ENCODE results near the gene ZSWIM4.

The ZSWIM4 gene

DNA sequence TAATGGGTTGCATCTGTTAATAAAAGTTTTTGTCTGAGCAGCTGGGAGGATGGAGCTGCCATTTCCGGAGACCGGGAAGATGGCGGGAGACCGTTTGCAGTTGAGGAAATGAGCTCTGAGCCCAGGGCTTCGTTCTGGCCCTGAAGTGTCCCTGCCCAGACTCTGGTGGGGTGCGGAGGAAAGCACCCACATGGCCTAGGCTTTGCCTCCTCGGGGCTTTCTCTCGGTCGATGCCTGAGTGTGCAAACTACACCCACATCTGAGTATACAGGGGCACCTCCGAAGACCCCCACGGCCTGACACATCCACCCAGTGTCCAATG lies 66.1 kb downstream of the ZSWIM4 start:
- peak; percentile 65 for DNase-seq (ENCODE audit: low read depth)
- peak overlapping the region; percentile 94 for H3K4me3 ChIP-seq (ENCODE audit: low read depth, low read length)
- TF ChIP-seq, protein P1, sequence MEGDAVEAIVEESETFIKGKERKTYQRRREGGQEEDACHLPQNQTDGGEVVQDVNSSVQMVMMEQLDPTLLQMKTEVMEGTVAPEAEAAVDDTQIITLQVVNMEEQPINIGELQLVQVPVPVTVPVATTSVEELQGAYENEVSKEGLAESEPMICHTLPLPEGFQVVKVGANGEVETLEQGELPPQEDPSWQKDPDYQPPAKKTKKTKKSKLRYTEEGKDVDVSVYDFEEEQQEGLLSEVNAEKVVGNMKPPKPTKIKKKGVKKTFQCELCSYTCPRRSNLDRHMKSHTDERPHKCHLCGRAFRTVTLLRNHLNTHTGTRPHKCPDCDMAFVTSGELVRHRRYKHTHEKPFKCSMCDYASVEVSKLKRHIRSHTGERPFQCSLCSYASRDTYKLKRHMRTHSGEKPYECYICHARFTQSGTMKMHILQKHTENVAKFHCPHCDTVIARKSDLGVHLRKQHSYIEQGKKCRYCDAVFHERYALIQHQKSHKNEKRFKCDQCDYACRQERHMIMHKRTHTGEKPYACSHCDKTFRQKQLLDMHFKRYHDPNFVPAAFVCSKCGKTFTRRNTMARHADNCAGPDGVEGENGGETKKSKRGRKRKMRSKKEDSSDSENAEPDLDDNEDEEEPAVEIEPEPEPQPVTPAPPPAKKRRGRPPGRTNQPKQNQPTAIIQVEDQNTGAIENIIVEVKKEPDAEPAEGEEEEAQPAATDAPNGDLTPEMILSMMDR (IDR thresholded peaks at IDR 0.05; ENCODE audit: insufficient read depth, low read depth, low read length, missing control alignments) = no peak

DNA sequence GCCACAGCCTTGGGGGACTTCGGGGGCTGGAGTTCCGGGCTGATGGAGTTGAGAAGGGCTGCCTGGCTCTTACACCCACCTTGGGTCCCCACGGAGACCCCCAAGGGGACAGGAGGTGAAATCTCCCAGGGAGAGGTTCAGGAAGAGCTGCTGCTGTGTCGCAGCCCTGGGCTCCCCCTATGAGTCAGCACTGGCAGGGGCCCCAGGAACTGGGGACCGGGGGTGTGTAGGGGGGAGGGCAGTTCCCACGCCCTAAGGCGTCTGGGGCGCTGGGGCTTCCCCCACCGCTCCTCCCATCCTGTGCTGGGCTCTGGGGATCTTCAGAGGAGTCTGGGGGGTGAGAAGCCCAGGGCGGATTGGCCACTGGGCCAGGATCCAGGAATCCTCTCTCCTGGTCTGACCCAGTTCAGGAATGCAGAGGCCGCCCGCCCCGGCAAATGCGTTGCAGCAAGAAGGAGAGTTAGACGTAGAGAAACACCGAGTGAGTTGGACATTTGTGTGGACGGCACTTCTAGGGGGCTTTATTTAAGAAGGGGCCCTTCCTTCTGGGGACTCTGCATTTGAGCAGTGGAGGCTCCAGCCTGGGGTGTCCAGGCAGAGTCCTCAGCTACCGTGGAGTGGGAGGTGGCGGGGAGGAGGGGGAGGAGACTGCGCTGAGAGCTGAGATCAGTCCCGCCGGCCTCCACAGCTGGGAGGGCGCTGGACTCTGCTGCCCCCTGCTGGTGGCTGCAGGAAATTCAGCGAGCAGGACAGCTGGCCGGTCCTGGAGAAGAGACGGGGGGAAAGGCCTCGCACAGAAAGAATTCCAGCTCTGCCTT lies 66.7 kb downstream of the ZSWIM4 start:
- DNase-seq (ENCODE audit: low read depth) = peak; percentile 91
- peak overlapping the region; percentile 94 for H3K4me3 ChIP-seq (ENCODE audit: low read depth, low read length)
- TF ChIP-seq, protein P1 (IDR thresholded peaks at IDR 0.05; ENCODE audit: insufficient read depth, low read depth, low read length, missing control alignments) = peak; percentile 96

DNA sequence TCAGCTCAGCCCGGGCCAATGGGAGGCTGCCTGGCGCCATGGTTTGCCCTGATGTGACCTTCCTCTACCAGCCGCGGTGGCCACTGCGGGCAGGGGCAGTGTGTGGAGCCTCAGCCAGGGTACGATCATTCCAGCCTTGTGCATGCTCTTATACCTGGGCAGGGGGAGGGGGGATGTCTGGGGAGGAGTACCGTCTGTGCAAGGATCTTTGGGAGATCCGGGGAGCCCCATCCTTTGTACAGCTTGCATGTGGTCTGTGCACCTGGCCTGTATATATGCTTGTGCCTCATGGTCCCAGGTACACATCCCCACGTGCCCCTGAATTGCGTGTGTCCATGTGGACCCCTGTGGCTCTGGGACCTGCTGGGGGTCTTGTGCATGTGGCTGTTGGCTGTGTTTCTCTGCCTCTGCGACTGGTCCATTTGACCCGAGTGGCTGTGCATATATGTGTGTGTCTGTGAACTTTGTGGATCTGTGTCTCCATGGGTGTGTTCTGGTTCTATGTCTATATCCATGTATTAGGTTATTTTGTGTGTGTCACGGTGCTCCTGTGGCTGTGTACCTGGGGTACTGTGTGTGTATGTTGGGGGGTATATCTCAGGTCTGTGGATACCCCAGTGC lies 68.9 kb downstream of the ZSWIM4 start:
- no peak overlapping the region for H3K4me3 ChIP-seq (ENCODE audit: low read depth, low read length)
- TF ChIP-seq, protein P1 (IDR thresholded peaks at IDR 0.05; ENCODE audit: insufficient read depth, low read depth, low read length, missing control alignments) = no peak
- no peak for DNase-seq (ENCODE audit: low read depth)

GRCh38 chr19:13864667-13865570 lies 69.7 kb downstream of the ZSWIM4 start:
- TF ChIP-seq, protein P1 (IDR thresholded peaks at IDR 0.05; ENCODE audit: insufficient read depth, low read depth, low read length, missing control alignments) = no peak
- no peak for DNase-seq (ENCODE audit: low read depth)
- H3K4me3 ChIP-seq (ENCODE audit: low read depth, low read length) = peak overlapping the region; percentile 49; the same call in 1 of the 2 replicates

DNA sequence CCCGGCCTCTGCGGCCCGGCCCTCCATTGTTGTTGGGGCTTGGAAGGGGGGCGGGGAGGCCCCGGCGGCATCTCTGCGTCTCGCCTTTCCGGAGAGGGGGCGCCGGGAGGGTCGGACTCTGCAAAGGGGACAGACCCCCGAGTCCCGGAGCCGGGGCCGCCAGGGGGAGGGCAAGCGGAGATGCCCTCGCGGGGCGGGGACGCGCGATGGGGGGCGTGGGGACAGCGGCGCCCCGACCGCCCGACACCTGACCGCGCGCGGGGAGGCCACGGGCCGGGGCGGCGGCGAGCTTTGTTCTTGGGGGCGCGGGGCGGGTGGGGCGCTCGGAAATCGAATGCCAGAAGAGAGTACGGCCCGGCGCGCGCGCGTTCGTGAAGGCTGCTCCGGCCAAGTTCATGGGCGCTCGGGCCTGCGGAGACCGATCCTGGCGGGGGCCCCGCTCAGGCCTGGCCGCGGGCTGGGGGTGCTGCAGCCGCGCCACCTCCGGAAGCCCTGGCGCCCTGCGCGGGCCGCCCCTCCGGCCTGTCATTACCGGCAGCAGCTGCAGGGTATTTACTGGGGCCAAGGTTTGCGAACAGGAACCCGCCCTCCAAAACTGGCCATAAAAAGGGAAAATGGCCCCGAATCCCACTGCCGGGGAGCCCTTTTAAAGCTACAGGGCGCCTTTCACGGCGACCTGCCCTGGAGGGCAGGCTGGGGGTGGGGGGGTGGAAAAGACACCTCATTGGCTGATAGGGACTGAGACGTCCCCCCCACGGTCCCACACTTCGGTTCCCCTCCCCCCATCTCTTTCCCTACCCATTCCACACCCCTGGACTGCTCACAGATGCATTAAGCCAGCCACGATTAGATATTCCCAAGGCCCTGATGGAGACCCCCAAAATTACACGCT lies 70.6 kb downstream of the ZSWIM4 start:
- DNase-seq (ENCODE audit: low read depth) = no peak
- H3K4me3 ChIP-seq (ENCODE audit: low read depth, low read length) = peak overlapping the region; percentile 49
- TF ChIP-seq, protein P1 (IDR thresholded peaks at IDR 0.05; ENCODE audit: insufficient read depth, low read depth, low read length, missing control alignments) = no peak

- TF ChIP-seq, protein P1 (IDR thresholded peaks at IDR 0.05; ENCODE audit: insufficient read depth, low read depth, low read length, missing control alignments) = no peak
- no peak for DNase-seq (ENCODE audit: low read depth)
- no peak overlapping the region for H3K4me3 ChIP-seq (ENCODE audit: low read depth, low read length)
These were observed 71.3 kb downstream of the ZSWIM4 start for GRCh38 chr19:13866463-13867046.

Measured in GM12865 (cell line).